GM12874 (cell line): ENCODE data around the gene LRRC8C.

Source experiments
- TF ChIP-seq, protein P1 (sequence below): IDR thresholded peaks from 2 replicates; pipeline ENCODE4 v1.5.1; 2011; ENCODE audit warnings: low read depth, mild to moderate bottlenecking, control low read depth, low read length, moderate library complexity; ENCODE audit not compliant: insufficient read depth

Gene LRRC8C

DNA sequence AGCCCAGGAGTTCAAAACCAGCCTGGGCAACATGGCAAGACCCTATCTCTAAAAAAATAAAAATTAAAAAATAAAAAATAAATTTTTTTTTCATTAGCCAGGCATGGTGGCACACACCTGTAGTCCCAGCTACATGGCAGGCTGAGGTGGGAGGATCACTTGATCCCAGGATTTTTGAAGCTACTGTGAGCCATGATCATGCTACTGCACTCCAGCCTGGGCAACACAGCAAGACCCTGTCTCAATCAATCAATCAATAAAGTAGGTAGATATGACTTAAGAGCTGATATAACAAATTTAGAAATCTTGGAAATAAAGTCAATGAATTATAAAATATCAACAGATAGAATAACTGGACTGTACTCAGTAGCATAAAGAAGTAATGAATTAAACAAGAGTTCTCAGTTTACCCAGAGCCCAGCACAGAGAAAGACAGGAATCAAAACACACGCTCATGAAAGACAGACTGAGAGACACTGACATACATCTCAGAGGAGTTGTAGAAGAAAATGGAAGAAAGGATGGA is 69.7 kb downstream of the LRRC8C start:
- TF ChIP-seq, protein P1, sequence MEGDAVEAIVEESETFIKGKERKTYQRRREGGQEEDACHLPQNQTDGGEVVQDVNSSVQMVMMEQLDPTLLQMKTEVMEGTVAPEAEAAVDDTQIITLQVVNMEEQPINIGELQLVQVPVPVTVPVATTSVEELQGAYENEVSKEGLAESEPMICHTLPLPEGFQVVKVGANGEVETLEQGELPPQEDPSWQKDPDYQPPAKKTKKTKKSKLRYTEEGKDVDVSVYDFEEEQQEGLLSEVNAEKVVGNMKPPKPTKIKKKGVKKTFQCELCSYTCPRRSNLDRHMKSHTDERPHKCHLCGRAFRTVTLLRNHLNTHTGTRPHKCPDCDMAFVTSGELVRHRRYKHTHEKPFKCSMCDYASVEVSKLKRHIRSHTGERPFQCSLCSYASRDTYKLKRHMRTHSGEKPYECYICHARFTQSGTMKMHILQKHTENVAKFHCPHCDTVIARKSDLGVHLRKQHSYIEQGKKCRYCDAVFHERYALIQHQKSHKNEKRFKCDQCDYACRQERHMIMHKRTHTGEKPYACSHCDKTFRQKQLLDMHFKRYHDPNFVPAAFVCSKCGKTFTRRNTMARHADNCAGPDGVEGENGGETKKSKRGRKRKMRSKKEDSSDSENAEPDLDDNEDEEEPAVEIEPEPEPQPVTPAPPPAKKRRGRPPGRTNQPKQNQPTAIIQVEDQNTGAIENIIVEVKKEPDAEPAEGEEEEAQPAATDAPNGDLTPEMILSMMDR = no peak

DNA sequence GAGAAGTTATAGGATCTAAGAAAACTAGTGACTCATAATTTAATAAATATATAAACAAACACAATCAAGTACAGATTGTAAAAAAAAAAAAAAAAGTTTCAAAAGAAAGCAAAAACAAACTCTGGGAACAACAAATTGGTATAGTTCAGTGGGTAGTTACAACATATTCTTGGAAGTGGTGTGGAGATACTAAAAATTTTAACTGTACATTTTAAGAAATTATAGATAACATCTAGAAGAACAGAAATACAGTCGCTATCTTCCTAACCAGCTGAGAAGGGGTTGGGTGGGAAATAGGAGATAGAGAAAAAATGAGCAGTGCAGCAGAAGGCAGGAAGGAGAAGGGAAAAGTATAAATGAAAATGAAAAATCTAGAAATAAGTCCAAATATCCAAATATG is 70.5 kb downstream of the LRRC8C start:
- TF ChIP-seq, protein P1 = no peak

DNA sequence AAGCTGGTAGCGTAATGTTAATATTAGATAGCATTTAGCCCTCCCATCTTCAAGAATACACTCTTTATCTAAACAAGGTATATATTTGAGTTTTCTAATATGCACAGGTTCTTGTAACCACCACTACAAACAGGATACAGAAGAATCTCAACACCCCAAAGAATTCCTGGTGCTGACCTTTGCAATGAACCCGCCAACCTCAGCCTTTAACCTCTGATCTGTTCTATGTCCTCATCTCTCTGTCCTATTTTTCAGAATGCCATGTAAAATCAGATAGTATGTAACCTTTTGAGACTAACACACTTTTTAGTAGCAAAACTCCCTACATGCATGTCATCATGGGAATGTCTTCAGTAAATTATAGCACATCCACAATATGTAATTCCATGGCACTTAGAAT is 71.1 kb downstream of the LRRC8C start:
- TF ChIP-seq, protein P1 = no peak

DNA sequence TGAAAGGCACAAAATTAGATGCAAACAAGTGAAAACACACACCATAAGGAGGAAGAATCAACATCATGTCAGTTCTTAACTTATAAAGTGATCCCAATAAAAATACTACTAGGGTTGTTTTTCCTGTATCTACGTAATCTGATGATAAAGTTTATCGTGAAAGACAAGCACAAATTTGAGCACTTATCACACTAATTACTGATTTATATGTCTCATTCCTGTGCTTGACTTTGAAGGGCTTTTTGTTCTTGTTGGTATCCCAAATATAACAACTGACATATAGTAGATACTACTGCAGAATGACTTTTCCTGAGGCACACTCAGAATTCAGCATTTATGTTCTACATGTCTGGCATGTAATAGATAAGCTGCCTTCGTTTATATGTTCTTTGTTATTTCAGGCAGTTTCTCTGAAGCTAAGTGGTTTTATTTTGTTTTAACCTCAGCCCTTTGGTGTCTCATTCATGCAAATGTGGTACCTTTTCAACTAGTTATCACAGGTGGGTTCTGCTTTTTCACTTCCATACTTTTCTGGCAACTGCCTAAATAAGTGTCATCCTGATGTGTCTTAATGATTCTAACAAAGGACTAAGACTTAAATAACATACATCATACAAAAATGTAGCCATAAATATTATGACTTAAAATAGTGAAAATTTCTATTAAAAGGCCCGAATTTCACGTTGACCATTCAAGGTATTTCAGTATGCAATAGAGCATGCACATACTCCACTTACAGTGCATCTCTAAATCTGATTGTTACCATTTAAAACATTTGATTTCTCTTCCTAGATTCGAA is 73.2 kb downstream of the LRRC8C start:
- TF ChIP-seq, protein P1 = no peak

DNA sequence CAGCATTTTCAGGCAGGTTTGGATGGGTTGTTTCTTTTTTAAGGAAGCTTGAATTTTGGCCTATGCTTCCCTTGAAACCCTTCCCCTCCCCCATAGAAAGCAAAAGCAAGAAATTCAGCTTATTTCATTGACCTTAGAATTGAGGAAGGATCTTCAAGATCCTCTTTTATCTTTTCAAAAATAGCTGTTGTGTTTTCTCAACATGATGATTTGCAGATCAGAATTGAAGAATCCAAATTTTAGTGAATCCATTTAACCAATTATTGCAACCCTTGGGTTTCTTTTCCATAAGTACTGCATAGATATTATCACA is 73.7 kb downstream of the LRRC8C start:
- TF ChIP-seq, protein P1 = no peak

DNA sequence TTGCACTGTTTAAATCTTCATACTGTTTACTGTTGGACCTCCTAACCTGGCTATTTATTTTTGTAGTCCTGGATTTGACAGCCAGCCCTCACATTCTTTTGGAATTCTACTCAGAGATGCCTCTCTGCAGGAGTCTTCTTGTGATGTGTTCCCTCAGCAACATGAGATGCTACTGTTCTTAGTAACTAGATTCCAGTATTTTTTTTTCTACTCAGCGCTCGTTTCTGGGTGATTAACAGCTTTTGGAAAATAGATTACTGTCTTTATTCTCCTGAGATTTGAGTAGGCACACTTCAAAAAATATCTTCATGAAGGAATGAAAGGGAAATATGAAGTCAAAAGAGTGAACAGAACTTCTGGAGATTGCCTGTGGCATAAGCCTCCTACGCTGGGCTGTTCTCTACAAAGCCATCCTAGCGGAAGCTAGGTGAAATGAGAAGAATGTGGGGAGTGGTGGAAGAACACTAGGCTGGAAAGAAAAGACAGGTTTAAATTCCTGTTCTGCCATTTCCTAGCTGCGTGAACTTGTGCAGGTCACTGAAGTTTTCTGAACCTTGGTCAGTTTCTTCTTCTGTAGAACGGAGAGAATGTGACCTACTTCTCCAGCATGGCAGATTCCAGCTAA is 75.9 kb downstream of the LRRC8C start:
- TF ChIP-seq, protein P1 = no peak

DNA sequence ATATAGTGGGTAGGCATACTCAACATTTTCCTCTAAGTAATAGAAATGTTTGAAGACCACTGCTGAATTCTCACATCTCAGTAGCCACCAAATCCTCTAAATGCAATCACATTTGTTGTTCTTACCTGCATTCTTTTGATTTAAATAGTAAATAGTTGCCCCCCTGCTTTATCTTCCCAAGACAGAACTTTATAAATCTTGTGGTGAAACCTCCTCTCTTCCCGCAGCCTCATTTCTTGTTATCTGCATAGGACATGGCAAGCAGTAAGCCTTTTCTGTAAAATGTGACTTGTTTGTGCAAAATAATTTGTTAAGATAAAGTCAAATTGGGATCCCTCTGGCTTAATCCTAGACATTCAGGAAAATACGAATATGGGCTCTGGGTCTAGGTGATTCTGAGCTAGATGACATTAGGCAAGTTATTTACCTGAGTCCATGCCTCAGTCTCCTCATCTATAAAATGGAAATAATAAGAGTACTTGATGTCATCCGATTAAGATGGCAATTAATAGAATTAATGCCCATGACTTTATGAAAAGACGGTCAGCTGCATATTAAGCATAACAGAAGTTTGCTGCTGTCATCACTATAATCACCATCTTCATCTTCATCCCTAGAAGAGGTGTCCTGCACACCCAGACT is 77.7 kb downstream of the LRRC8C start:
- TF ChIP-seq, protein P1 = no peak
